HEK293 (cell line): Measurements from ENCODE around the gene LRRC7.

Experiments
- CTCF ChIP-seq: fragments of 450-650 bp; formaldehyde crosslinking; IDR thresholded peaks from 2 replicates; pipeline ENCODE4 v1.5.1; 2016; ENCODE audit warnings: missing biosample characterization, missing genetic modification characterization
- ZNF155 ChIP-seq: fragments of 450-650 bp; formaldehyde crosslinking; IDR thresholded peaks from 2 replicates; pipeline ENCODE4 v1.5.1; 2016; ENCODE audit warnings: missing biosample characterization, missing genetic modification characterization
- TF ChIP-seq, protein P1 (sequence below): fragments of 450-650 bp; formaldehyde crosslinking; IDR thresholded peaks from 2 replicates; pipeline ENCODE4 v1.5.1; 2016; ENCODE audit warnings: missing biosample characterization, missing genetic modification characterization
- TF ChIP-seq, protein P2 (sequence below): fragments of 450-650 bp; formaldehyde crosslinking; IDR thresholded peaks from 2 replicates; pipeline ENCODE4 v1.5.1; 2016; ENCODE audit warnings: missing biosample characterization, missing genetic modification characterization, borderline replicate concordance

DNA sequence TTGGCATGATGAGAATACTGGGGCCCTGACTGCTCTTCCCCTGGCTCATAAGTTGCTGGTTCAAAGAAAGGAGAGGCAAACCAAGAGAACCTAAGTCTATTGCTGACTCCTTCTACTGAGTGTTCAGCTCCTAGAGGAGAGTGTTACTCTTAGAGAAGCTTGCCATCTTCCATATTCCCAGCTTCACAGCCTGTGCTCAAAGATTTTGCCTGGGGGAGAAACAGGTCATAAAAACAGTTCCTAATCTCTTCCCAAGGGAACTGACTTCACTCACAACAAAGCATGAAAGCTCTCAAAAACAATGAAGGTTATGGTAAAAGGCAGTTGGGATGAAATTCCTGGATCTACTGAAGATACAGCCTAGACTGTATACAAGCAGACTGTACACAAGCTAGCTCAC, 600.6 kb downstream of the LRRC7 start:
- TF ChIP-seq CTCF (tag by site-specific recombination) (no peak), ZNF155 (tag by site-specific recombination) (no peak)
- TF ChIP-seq, protein P1, sequence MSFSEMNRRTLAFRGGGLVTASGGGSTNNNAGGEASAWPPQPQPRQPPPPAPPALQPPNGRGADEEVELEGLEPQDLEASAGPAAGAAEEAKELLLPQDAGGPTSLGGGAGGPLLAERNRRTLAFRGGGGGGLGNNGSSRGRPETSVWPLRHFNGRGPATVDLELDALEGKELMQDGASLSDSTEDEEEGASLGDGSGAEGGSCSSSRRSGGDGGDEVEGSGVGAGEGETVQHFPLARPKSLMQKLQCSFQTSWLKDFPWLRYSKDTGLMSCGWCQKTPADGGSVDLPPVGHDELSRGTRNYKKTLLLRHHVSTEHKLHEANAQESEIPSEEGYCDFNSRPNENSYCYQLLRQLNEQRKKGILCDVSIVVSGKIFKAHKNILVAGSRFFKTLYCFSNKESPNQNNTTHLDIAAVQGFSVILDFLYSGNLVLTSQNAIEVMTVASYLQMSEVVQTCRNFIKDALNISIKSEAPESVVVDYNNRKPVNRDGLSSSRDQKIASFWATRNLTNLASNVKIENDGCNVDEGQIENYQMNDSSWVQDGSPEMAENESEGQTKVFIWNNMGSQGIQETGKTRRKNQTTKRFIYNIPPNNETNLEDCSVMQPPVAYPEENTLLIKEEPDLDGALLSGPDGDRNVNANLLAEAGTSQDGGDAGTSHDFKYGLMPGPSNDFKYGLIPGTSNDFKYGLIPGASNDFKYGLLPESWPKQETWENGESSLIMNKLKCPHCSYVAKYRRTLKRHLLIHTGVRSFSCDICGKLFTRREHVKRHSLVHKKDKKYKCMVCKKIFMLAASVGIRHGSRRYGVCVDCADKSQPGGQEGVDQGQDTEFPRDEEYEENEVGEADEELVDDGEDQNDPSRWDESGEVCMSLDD (tag by site-specific recombination), result no peak
- TF ChIP-seq, protein P2, sequence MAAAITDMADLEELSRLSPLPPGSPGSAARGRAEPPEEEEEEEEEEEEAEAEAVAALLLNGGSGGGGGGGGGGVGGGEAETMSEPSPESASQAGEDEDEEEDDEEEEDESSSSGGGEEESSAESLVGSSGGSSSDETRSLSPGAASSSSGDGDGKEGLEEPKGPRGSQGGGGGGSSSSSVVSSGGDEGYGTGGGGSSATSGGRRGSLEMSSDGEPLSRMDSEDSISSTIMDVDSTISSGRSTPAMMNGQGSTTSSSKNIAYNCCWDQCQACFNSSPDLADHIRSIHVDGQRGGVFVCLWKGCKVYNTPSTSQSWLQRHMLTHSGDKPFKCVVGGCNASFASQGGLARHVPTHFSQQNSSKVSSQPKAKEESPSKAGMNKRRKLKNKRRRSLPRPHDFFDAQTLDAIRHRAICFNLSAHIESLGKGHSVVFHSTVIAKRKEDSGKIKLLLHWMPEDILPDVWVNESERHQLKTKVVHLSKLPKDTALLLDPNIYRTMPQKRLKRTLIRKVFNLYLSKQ (tag by site-specific recombination), result no peak
